GM19463 (cell line): Measurements from ENCODE around the gene RNF222.
"Not testable (repeated sequence)": the region's sequence is repeated elsewhere in the genome, so short reads cannot be mapped to it uniquely, and the experiment has no call there.

Experiments
- ATAC-seq: cut with Tn5 transposase; IDR thresholded peaks from one replicate; pipeline ENCODE4 v1.9.1; 2021; ENCODE audit warnings: mild to moderate bottlenecking, moderate library complexity; ENCODE audit not compliant: unreplicated experiment

Gene RNF222

GRCh38 chr17:8413328-8413727 is 15.7 kb upstream of the RNF222 start:
- no peak for ATAC-seq

- no peak for ATAC-seq
Measured at GRCh38 chr17:8412089-8412488, 14.5 kb upstream of the RNF222 start.

- ATAC-seq, result no peak
Measured at GRCh38 chr17:8410883-8411238, 13.2 kb upstream of the RNF222 start.

GRCh38 chr17:8409966-8410882 is 12.6 kb upstream of the RNF222 start:
- no peak for ATAC-seq

- ATAC-seq, result no peak
Measured at GRCh38 chr17:8408371-8408770, 10.7 kb upstream of the RNF222 start.

- ATAC-seq, result no peak
Measured at GRCh38 chr17:8406174-8406573, 8.5 kb upstream of the RNF222 start.

- ATAC-seq, result no peak
Measured at GRCh38 chr17:8405499-8406016, 7.9 kb upstream of the RNF222 start.

- no peak for ATAC-seq
Measured at GRCh38 chr17:8402921-8403536, 5.4 kb upstream of the RNF222 start.

GRCh38 chr17:8401107-8401506 is 3.5 kb upstream of the RNF222 start:
- ATAC-seq, result no peak

- ATAC-seq, result no peak
Measured at GRCh38 chr17:8398980-8399379, 1.4 kb upstream of the RNF222 start.

- ATAC-seq, result not testable (repeated sequence)
Measured at GRCh38 chr17:8394497-8394896, 3.1 kb downstream of the RNF222 start.

- no peak for ATAC-seq
Measured at GRCh38 chr17:8393470-8394231, 4.0 kb downstream of the RNF222 start.

- ATAC-seq, result no peak
Measured at GRCh38 chr17:8392674-8393469, 4.8 kb downstream of the RNF222 start.

GRCh38 chr17:8392274-8392673 is 5.4 kb downstream of the RNF222 start:
- no peak for ATAC-seq

GRCh38 chr17:8391711-8392110 is 5.9 kb downstream of the RNF222 start:
- ATAC-seq, result no peak

- ATAC-seq, result no peak
Measured at GRCh38 chr17:8387914-8388651, 9.5 kb downstream of the RNF222 start.

- no peak for ATAC-seq
Measured at GRCh38 chr17:8386841-8387240, 10.8 kb downstream of the RNF222 start.

GRCh38 chr17:8384801-8385378 is 12.7 kb downstream of the RNF222 start:
- ATAC-seq, result no peak

GRCh38 chr17:8383143-8383822 is 14.3 kb downstream of the RNF222 start, which contains the start of gene RPL26:
Gene RPL26, minus strand, starts transcription at chr17:8383193. Its CDS starts 883 bp downstream, at chr17:8382310.
- peak; percentile 86 for ATAC-seq
